Esophagus muscularis mucosa (tissue), 3 donors: ENCODE measurements around the gene CELF2.

Source experiments
- CTCF ChIP-seq, 3 experiments: fragments of 200-600 bp in 2 of 3; fragments of 450-650 bp in 1 of 3; sonication (generic) in 2 of 3; IDR thresholded peaks; one replicate each; pipeline ENCODE4 v1.5.1; 2017 to 2019; ENCODE audit warnings: antibody characterized with exemption in 3 of 3, mild to moderate bottlenecking in 2 of 3, moderate library complexity in 1 of 3
- POLR2A ChIP-seq: fragments of 450-650 bp; IDR thresholded peaks from one replicate; pipeline ENCODE4 v1.6.1; 2017; ENCODE audit warnings: antibody characterized with exemption, moderate library complexity, mild to moderate bottlenecking, low read depth
- POLR2AphosphoS5 ChIP-seq, 2 donors: sonication (generic); formaldehyde crosslinking; IDR thresholded peaks; one replicate each; pipeline ENCODE4 v1.6.1; 2017; ENCODE audit warnings: antibody characterized with exemption in 2 of 2

GRCh38 chr10:11168423-11169090 lies 150.9 kb downstream of the CELF2 start:
- TF ChIP-seq CTCF (IDR thresholded peaks at IDR 0.05): no peak
- TF ChIP-seq POLR2A: no peak
- no peak for TF ChIP-seq POLR2AphosphoS5 (IDR thresholded peaks at IDR 0.05)
